AG04449 (cell line): ENCODE measurements around the gene MRPL20.

ENCODE experiments used
- CTCF ChIA-PET: fragments of 350-600 bp; formaldehyde crosslinking; extraction: SDS; loops from one replicate; lab custom pipeline; 2021; ENCODE audit warnings: antibody characterized with exemption; lab: Yijun Ruan, JAX
- POLR2A ChIA-PET: fragments of 400-600, 350-600 bp; formaldehyde crosslinking; extraction: SDS; loops from one replicate; lab custom pipeline; 2020; ENCODE audit warnings: antibody characterized with exemption, inconsistent platforms; lab: Yijun Ruan, JAX
- DNase-seq: peaks from one replicate; pipeline ENCODE4 v3.0.0-alpha.2; 2010; ENCODE audit warnings: low read depth, low spot score
- H3K4me3 ChIP-seq: 2 replicates; pipeline ENCODE4 v1.5.1; 2011; ENCODE audit warnings: low read depth, mild to moderate bottlenecking, control low read depth, low read length
- CTCF ChIP-seq: IDR thresholded peaks from one replicate; pipeline ENCODE4 v1.5.1; 2011; ENCODE audit warnings: mild to moderate bottlenecking, moderate library complexity, low read length, control low read depth, inconsistent platforms; ENCODE audit not compliant: insufficient read depth; ENCODE audit errors: missing control alignments

The MRPL20 gene

DNA sequence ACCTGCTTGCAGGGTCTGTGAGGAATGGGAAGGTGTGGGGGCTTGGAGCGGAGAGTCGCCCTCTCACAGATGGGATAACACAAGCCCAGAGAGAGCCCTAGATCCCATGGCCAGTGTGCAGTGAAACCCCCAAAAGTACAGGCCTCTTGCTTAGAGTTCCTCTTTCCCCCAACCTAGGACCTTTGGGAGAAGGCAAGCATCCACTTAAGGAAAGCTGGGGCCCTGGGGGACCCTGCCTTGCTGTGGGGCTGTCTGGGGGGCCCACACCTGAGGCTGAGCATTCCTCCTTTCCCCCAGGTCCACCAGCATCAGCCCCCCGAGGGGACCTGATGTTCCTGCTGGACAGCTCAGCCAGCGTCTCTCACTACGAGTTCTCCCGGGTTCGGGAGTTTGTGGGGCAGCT is 29.5 kb upstream of the MRPL20 start:
- TF ChIP-seq CTCF: no peak
- peak overlapping the region; percentile 53; the same call in 1 of the 2 replicates for H3K4me3 ChIP-seq
- CTCF ChIA-PET: no interaction called here
- no peak for DNase-seq
- POLR2A ChIA-PET: no interaction called here

DNA sequence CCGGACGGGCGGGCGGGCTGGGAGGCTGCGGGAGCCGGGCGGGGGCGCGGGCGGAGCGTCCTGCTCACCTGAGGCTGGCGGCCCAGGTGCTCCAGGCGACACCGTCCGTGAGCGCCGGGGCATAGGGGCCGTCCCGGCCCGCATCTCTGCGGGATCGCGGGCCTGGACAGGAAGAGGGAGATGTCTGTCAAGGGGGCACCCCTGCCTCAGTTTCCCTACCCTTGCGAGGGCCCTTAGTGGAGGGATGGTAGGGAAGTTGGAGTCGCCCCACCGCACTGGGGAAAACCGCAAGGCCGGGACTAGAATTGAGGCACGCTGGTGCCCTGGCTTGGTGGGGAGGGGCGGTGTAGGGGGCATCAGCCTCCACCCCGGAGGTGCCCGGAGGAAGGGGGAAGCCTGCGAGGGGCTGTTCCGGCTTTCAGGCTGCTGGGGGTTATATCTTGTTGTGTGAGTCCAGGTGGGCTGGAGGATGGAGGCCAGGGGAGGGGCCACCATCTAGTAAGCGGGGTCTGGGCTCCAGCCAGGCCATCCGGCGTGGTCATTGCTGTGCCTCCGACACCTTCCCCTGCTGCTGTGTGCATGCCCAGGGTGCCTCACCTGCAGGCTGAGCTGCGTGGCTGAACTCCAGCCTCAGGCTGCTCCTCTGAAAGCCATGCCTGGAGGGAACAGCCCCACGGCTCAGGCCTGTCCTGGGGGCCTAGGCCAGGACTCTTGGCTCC is 29.0 kb upstream of the MRPL20 start:
- CTCF ChIA-PET: no interaction called here
- peak overlapping the region; percentile 53 for H3K4me3 ChIP-seq
- DNase-seq: no peak
- POLR2A ChIA-PET: no interaction called here
- TF ChIP-seq CTCF: no peak

DNA sequence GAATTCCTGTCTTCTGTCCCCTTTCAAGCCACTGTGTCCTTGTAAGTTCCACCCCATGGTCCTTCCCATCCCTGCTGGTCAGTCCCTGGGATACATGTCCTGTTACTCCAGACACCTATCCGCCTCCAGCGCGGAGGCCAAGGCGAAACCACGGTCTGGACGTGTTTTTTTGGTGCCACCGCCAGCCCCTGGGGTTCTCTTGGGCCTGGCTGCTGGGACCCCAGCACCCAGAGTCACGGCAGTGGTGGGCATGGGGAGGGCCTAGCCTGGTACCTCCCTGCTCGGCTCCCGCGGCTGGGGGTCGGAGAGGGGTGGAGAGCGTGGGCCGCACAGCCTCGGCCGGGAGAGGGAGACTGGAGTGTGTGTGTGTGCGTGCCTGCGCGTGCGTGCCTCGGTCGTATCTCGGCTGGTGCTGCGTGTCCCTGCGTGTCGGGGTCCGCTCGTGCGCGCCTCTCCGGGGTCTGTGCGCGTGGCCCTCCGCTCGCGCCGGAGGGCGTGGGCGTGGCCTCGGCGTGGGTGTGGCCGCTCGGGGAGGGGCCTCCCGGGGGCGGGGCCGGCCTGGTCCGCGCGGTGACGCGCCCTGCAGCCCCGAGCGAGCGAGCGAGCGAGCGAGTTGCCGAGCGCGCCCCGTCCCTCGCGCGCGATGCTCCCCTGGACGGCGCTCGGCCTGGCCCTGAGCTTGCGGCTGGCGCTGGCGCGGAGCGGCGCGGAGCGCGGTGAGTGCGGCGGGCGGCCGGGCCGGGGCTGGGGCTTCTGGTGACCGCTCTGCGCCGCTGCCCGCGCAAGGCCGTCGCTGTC is 28.2 kb upstream of the MRPL20 start, which contains the start of gene VWA1:
VWA1 (plus strand) TSS at position 585 of the 798 bp plus-strand sequence; CDS start at position 644, 59 bp downstream.
- POLR2A ChIA-PET: no interaction called here
- H3K4me3 ChIP-seq: peak within 1 kb of the TSS; percentile 54
- CTCF ChIA-PET: no interaction called here
- no peak for TF ChIP-seq CTCF
- no peak for DNase-seq

DNA sequence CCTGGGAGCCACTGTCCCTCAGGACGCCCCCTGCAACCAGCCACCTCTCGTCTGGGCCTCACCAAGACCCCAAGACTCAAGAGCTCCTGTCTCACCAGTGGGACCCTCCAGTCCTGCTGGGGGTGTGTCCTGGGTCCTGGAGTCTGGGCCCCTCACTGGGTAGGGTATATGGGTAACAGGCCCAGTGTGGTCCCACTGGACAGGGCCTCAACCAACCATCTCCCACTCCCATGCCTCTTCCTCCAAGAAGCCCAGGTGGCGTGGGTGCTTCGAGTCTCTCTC is 27.7 kb upstream of the MRPL20 start:
- ChIA-PET POLR2A (no interaction called here), CTCF (no interaction called here)
- H3K4me3 ChIP-seq: no peak overlapping the region
- TF ChIP-seq CTCF: no peak
- no peak for DNase-seq

DNA sequence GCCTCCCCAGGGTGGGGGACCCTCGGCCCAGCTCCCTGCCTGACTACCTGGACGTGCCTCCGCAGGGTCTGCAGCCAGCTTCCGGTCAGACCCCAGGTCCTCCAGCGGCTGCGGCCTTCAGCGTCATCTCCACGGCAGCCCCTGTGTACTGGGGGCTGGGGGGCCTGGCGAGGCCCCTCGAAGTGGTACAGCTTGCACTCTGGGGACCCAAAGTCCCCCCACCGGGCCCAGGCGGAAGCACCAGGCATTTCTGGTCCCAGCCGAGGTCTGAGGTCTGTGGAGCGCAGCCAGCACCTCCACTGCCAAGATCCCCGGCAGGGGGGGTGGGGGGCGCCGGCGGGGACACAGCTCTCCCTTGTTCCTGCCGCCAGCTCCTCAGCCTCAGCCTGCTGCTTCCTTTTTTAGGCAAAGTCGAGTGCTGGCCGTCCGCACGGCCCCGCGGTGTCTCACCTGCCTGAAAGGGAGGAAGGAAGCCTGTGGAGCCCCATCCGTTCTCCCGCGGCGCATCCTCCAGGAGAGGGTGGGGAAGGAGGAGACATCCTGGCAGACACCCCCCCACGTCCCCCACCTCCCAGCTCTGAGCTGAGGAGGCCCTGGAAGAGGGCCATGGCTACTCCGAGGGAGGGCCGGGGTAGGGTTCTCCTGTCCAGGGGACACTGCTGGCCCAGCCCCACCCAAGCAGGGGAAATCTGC is 27.2 kb upstream of the MRPL20 start:
- TF ChIP-seq CTCF: no peak
- ChIA-PET POLR2A (no interaction called here), CTCF (interaction anchor here (2.3 kb wide), 1 partner anchor 8 kb away, joined by 8 read pairs; no protein-coding TSS in a partner anchor)
- no peak for DNase-seq
- no peak overlapping the region for H3K4me3 ChIP-seq

GRCh38 chr1:1433804-1434130 is 26.7 kb upstream of the MRPL20 start:
- H3K4me3 ChIP-seq: no peak overlapping the region
- TF ChIP-seq CTCF: no peak
- CTCF ChIA-PET: interaction anchor here (2.3 kb wide), 1 partner anchor 9 kb away, joined by 8 read pairs; no protein-coding TSS in a partner anchor
- DNase-seq: no peak
- POLR2A ChIA-PET: no interaction called here
